Endothelial cell of umbilical vein (primary cell): ENCODE results near the gene LPA. TPM values are rescaled to one million over a fixed set of nuclear protein-coding genes. Genes with fewer than 3 reads are reported as not detected.

Source experiments
- BruUV-seq: library from RNA; stranded (reverse); fragments of 400-500 nt; replicated peaks from 2 replicates; lab custom pipeline; 2021; lab: Mats Ljungman, UMichigan
- CTCF ChIA-PET: fragments of 300-600, 350-600 bp; sonication (Branson Sonifier 250); formaldehyde crosslinking; loops from one replicate; lab custom pipeline; 2021; ENCODE audit warnings: antibody characterized with exemption, inconsistent platforms; lab: Charles Lee
- POLR2A ChIA-PET: fragments of 300-600, 350-600 bp; sonication (Branson Sonifier 250); formaldehyde crosslinking; loops from one replicate; lab custom pipeline; 2021; ENCODE audit warnings: antibody characterized with exemption, inconsistent platforms; lab: Charles Lee
- DNase-seq: peaks from one replicate; pipeline ENCODE4 v3.0.0-alpha.2; 2011; ENCODE audit warnings: low read depth, low spot score
- FAIRE-seq: peaks from 2 replicates; lab custom pipeline; 2011; peaks lifted over from hg19 to GRCh38; lab: Jason Lieb, UNC
- H2AFZ ChIP-seq: 2 replicates; pipeline ENCODE4 v1.6.0; 2012; ENCODE audit warnings: low read depth, low read length, control low read depth, inconsistent platforms
- H3K27ac ChIP-seq: 2 replicates; pipeline ENCODE4 v1.5.1; 2011; ENCODE audit warnings: low read depth, mild to moderate bottlenecking, control low read depth, low read length, moderate library complexity; ENCODE audit not compliant: insufficient read depth
- H3K27me3 ChIP-seq, 2 experiments: 2 replicates each; pipeline versions ENCODE4 v1.6.0 to v1.6.1; 2011; ENCODE audit warnings: low read length in 2 of 2, mixed read lengths in 1 of 2; ENCODE audit not compliant: control insufficient read depth in 2 of 2, insufficient read depth in 2 of 2
- H3K36me3 ChIP-seq, 2 experiments: 2 replicates in 1 of 2; 3 replicates in 1 of 2; pipeline ENCODE4 v1.5.1; 2011; ENCODE audit warnings: low read length in 2 of 2, mild to moderate bottlenecking in 1 of 2, moderate library complexity in 1 of 2; ENCODE audit not compliant: control insufficient read depth in 2 of 2, insufficient read depth in 2 of 2; ENCODE audit errors: extremely low read depth in 1 of 2
- H3K4me1 ChIP-seq: 3 replicates; pipeline ENCODE4 v1.5.1; 2011; ENCODE audit warnings: mild to moderate bottlenecking, low read length; ENCODE audit not compliant: control insufficient read depth, insufficient read depth; ENCODE audit errors: extremely low read depth
- H3K4me2 ChIP-seq: 2 replicates; pipeline ENCODE4 v1.6.1; 2011; ENCODE audit warnings: low read length, control low read depth, mixed read lengths; ENCODE audit not compliant: insufficient read depth
- H3K4me3 ChIP-seq, 3 experiments: fragments of 200-600 bp in 1 of 3; sonication (generic), shearing (Covaris generic) in 1 of 3; replicated peaks in 1 of 3; 2 replicates each; pipeline ENCODE4 v1.5.1; 2011 to 2016; ENCODE audit warnings: control low read depth in 3 of 3, low read length in 3 of 3, mild to moderate bottlenecking in 2 of 3, inconsistent platforms in 1 of 3, low read depth in 1 of 3, moderate library complexity in 1 of 3; ENCODE audit not compliant: insufficient read depth in 1 of 3
- H3K79me2 ChIP-seq: 2 replicates; pipeline ENCODE4 v1.6.0; 2012; ENCODE audit warnings: low read length, inconsistent platforms; ENCODE audit not compliant: control insufficient read depth, insufficient read depth
- H3K9ac ChIP-seq: replicated peaks from 2 replicates; pipeline ENCODE3; 2011; ENCODE audit warnings: low read length, control low read depth; ENCODE audit not compliant: insufficient read depth; ENCODE audit errors: extremely low read depth
- H3K9me1 ChIP-seq: replicated peaks from 3 replicates; pipeline ENCODE4 v1.6.0; 2011; ENCODE audit warnings: mild to moderate bottlenecking, low read length; ENCODE audit not compliant: control insufficient read depth, insufficient read depth; ENCODE audit errors: extremely low read depth
- H3K9me3 ChIP-seq: replicated peaks from 2 replicates; pipeline ENCODE4 v1.5.1; 2012; ENCODE audit warnings: low read length, inconsistent platforms; ENCODE audit not compliant: control insufficient read depth, insufficient read depth
- H4K20me1 ChIP-seq: replicated peaks from 2 replicates; pipeline ENCODE3; 2011; ENCODE audit warnings: mild to moderate bottlenecking, low read length; ENCODE audit not compliant: control insufficient read depth, insufficient read depth; ENCODE audit errors: extremely low read depth
- EZH2 ChIP-seq: IDR thresholded peaks from 2 replicates; pipeline ENCODE4 v1.6.1; 2012; ENCODE audit warnings: borderline replicate concordance, low read depth, mild to moderate bottlenecking, moderate library complexity, low read length, inconsistent platforms; ENCODE audit not compliant: severe bottlenecking
- FOS ChIP-seq: IDR thresholded peaks from 2 replicates; pipeline ENCODE4 v1.6.1; 2011; ENCODE audit warnings: mild to moderate bottlenecking, low read length, moderate library complexity, borderline replicate concordance; ENCODE audit not compliant: insufficient read depth
- GATA2 ChIP-seq: IDR thresholded peaks from 2 replicates; pipeline ENCODE4 v1.7.0; 2011; ENCODE audit warnings: low read depth, mild to moderate bottlenecking, moderate library complexity, mixed read lengths, low read length; ENCODE audit not compliant: insufficient read length, insufficient read depth
- JUN ChIP-seq: IDR thresholded peaks from 2 replicates; pipeline ENCODE4 v1.6.1; 2011; ENCODE audit warnings: borderline replicate concordance, low read depth; ENCODE audit not compliant: insufficient read length, insufficient read depth
- MYC ChIP-seq: IDR thresholded peaks from one replicate; pipeline ENCODE4 v1.6.1; 2011; ENCODE audit warnings: mild to moderate bottlenecking, low read depth, low read length
- POLR2A ChIP-seq: IDR thresholded peaks from 2 replicates; pipeline ENCODE4 v1.6.1; 2012; ENCODE audit warnings: low read depth, mild to moderate bottlenecking, control low read depth, low read length
- POLR2AphosphoS5 ChIP-seq: IDR thresholded peaks from 2 replicates; pipeline ENCODE4 v1.6.1; 2012; ENCODE audit warnings: low read depth, mild to moderate bottlenecking, control low read depth, low read length, moderate library complexity; ENCODE audit not compliant: insufficient read depth
- dilution Hi-C: fragments of 300-500 bp; cut with MboI; formaldehyde crosslinking; loops from one replicate; pipeline ENCODE4 v1.15.0; 2019; ENCODE audit warnings: low sequenced_read_pairs; ENCODE audit not compliant: extremely low pct_ligation_motif_present
- intact Hi-C: fragments of 100-400 bp; cut with micrococcal nuclease; formaldehyde crosslinking; loops from one replicate; pipeline ENCODE4 v1.10.0; 2022
- polyA plus RNA-seq, 4 experiments: library from polyadenylated mRNA; depleted of rRNA in 3 of 4; stranded (reverse) in 3 of 4; unstranded in 1 of 4; fragments of >200 nt; gene quantifications; 2 replicates each; pipeline versions ENCODE4 v1.2.1 to v1.2.3, GENCODE V29; 2011 to 2012; ENCODE audit warnings: missing spikeins in 1 of 4
- total RNA-seq: library from RNA; stranded (reverse); gene quantifications from 2 replicates; pipeline ENCODE4 v1.2.3, GENCODE V29; 2021
- TF ChIP-seq, protein P1 (sequence below): IDR thresholded peaks from 2 replicates; pipeline ENCODE4 v1.6.1; 2011; ENCODE audit not compliant: insufficient read depth, insufficient read length
- TF ChIP-seq, protein P2 (sequence below), 2 donors: IDR thresholded peaks; 1 replicate in 1 of 2; 2 replicates in 1 of 2; pipeline ENCODE4 v1.5.1; 2011; ENCODE audit warnings: low read length in 2 of 2, mild to moderate bottlenecking in 2 of 2, moderate library complexity in 2 of 2, control low read depth in 1 of 2, inconsistent platforms in 1 of 2, low read depth in 1 of 2; ENCODE audit not compliant: insufficient read depth in 1 of 2; ENCODE audit errors: extremely low read depth in 1 of 2

LPA gene
- total and polyA plus RNA-seq, 2 donors (not counting 3 experiments of a cell fraction or from before 2014, with no cell fraction given): not detected

DNA sequence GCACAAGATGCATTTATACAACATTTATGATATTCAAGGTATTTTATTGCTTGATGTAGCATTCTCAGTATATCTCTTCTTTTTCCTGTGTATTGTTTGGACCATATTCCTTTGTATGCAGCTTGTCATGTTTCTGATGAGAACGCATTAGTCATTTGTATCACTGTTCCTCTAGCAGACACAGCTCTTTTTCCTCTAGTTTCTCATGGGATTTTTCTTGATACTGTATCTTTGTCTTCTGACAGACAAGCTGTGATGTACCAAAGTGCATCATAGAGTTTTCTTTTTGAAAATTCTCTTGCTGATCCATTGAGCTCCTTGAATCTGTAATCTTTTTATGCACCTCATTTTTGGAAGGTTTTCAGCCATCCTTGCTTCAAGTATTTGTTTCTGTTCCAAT is 175.0 kb downstream of the LPA start:
- no peaks in the 10 kb centered on the region for H3K27me3 ChIP-seq
- no TSS peak for BruUV-seq
- H3K9me1 ChIP-seq: no peaks in the 10 kb centered on the region

More for the DNA sequence above, 175.0 kb downstream of the LPA start:
- Histone ChIP-seq H3K4me1 (no peaks in the 10 kb centered on the region), H3K9ac (no peak overlapping the region), H2AFZ (no peak overlapping the region), H4K20me1 (no peaks in the 10 kb centered on the region), H3K79me2 (no peaks in the 10 kb centered on the region), H3K36me3 (no peaks in the 10 kb centered on the region), H3K27ac (no peak overlapping the region), H3K4me3 (no peak overlapping the region), H3K4me2 (no peak overlapping the region), H3K9me3 (no peaks in the 10 kb centered on the region)
- ChIA-PET POLR2A (no interaction called here), CTCF (no interaction called here)
- intact Hi-C loops: no loop called here
- no peak for TF ChIP-seq GATA2
- TF ChIP-seq, protein P1, sequence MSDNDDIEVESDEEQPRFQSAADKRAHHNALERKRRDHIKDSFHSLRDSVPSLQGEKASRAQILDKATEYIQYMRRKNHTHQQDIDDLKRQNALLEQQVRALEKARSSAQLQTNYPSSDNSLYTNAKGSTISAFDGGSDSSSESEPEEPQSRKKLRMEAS: no peak
- no peak for TF ChIP-seq JUN
- no peak for TF ChIP-seq MYC
- TF ChIP-seq POLR2A: no peak
- no peak for TF ChIP-seq FOS
- TF ChIP-seq POLR2AphosphoS5: no peak
- no peak for TF ChIP-seq EZH2
- TF ChIP-seq, protein P2, sequence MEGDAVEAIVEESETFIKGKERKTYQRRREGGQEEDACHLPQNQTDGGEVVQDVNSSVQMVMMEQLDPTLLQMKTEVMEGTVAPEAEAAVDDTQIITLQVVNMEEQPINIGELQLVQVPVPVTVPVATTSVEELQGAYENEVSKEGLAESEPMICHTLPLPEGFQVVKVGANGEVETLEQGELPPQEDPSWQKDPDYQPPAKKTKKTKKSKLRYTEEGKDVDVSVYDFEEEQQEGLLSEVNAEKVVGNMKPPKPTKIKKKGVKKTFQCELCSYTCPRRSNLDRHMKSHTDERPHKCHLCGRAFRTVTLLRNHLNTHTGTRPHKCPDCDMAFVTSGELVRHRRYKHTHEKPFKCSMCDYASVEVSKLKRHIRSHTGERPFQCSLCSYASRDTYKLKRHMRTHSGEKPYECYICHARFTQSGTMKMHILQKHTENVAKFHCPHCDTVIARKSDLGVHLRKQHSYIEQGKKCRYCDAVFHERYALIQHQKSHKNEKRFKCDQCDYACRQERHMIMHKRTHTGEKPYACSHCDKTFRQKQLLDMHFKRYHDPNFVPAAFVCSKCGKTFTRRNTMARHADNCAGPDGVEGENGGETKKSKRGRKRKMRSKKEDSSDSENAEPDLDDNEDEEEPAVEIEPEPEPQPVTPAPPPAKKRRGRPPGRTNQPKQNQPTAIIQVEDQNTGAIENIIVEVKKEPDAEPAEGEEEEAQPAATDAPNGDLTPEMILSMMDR (IDR thresholded peaks at IDR 0.05; ENCODE audit: extremely low read depth in 1 of 2, insufficient read depth in 1 of 2, low read depth in 1 of 2, low read length in 2 of 2): no peak
- DNase-seq: no peak
- dilution Hi-C loops: no loop called here
- FAIRE-seq: no peak
